ENCODE results near the gene APBA1.

Gene APBA1

GRCh38 chr9:69671879-69672595 lies at the start of gene APBA1:
TSS of gene APBA1 (minus strand) at chr9:69672371.
- DNase-seq, result peak; percentile 41

GRCh38 chr9:69719983-69720382 lies 47.8 kb upstream of the APBA1 start:
- no peak for DNase-seq

GRCh38 chr9:69719367-69719766 lies 47.2 kb upstream of the APBA1 start:
- DNase-seq, result no peak

GRCh38 chr9:69718218-69718617 lies 46.0 kb upstream of the APBA1 start:
- DNase-seq, result no peak

- DNase-seq, result no peak
Observed at GRCh38 chr9:69715825-69716224, 43.7 kb upstream of the APBA1 start.

GRCh38 chr9:69715096-69715495 lies 42.9 kb upstream of the APBA1 start:
- no peak for DNase-seq

GRCh38 chr9:69697475-69697874 lies 25.3 kb upstream of the APBA1 start:
- no peak for DNase-seq

GRCh38 chr9:69696802-69697201 lies 24.6 kb upstream of the APBA1 start:
- DNase-seq, result no peak

GRCh38 chr9:69689991-69690538 lies 17.9 kb upstream of the APBA1 start:
- no peak for DNase-seq

GRCh38 chr9:69683927-69684326 lies 11.8 kb upstream of the APBA1 start:
- DNase-seq, result no peak

GRCh38 chr9:69678843-69679538 lies 6.8 kb upstream of the APBA1 start:
- no peak for DNase-seq

GRCh38 chr9:69677931-69678330 lies 5.8 kb upstream of the APBA1 start:
- no peak for DNase-seq

GRCh38 chr9:69675563-69675962 lies 3.4 kb upstream of the APBA1 start:
- no peak for DNase-seq

GRCh38 chr9:69674716-69675438 lies 2.7 kb upstream of the APBA1 start:
- DNase-seq, result peak; percentile 34

- DNase-seq, result peak; percentile 11
Observed at GRCh38 chr9:69674112-69674685, 2.0 kb upstream of the APBA1 start.

- no peak for DNase-seq
Observed at GRCh38 chr9:69673311-69673640, 1.1 kb upstream of the APBA1 start.

- peak; percentile 87 for DNase-seq
Observed at GRCh38 chr9:69672596-69673310, 582 bp upstream of the APBA1 start.

- DNase-seq, result no peak
Observed at GRCh38 chr9:69671311-69671878, 776 bp downstream of the APBA1 start.

- no peak for DNase-seq
Observed at GRCh38 chr9:69667306-69667705, 4.9 kb downstream of the APBA1 start.

- no peak for DNase-seq
Observed at GRCh38 chr9:69660304-69660703, 11.9 kb downstream of the APBA1 start.

- no peak for DNase-seq
Observed at GRCh38 chr9:69658987-69659675, 13.0 kb downstream of the APBA1 start.

GRCh38 chr9:69657269-69657668 lies 14.9 kb downstream of the APBA1 start:
- no peak for DNase-seq

Data from NCI-H510A treated with DMSO at 0.1 percent for 48 hours (cell line).